Measurements from ENCODE around the gene TBC1D2B. TPM values are rescaled to one million over a fixed set of nuclear protein-coding genes. Genes with fewer than 3 reads are reported as not detected.

Gene TBC1D2B
- polyA plus RNA-seq, 1 donor from 2014 or later: 9.4 TPM

DNA sequence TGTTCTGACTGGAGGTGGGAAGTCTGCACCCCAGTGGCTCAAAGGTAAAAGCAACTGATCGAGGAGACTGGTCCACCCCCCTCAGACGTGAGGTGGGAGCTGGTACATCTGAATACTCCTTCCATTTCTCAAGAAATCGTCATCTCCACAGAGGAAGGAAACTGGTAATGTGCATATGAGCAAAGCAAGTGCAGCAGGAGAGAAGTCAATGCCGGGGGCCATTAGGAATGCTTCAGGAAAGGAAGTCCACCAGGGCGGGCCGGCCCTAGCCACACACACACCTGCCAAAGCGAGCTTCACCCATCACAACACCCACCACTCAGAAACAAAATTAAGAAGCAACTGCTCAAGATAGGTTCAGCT, 8.5 kb downstream of the TBC1D2B start:
- no peaks in the 10 kb centered on the region for H4K20me1 ChIP-seq (ENCODE audit: insufficient read depth)
- no peak overlapping the region for H2AFZ ChIP-seq (ENCODE audit: low read depth, low read length)
- H3K9me2 ChIP-seq (ENCODE audit: insufficient read depth, low read length): no peaks in the 10 kb centered on the region
- TF ChIP-seq MXI1 (conservative IDR thresholded peaks at IDR 0.05; ENCODE audit: poor library complexity, severe bottlenecking) (no peak), EZH2 (IDR thresholded peaks at IDR 0.05; ENCODE audit: borderline replicate concordance, insufficient read depth, low read length, poor library complexity, severe bottlenecking) (no peak), TAF1 (IDR thresholded peaks at IDR 0.05; ENCODE audit: low read depth) (no peak), RAD21 (conservative IDR thresholded peaks at IDR 0.05) (no peak), SMC3 (conservative IDR thresholded peaks at IDR 0.05; ENCODE audit: poor library complexity) (no peak), POLR2AphosphoS5 (IDR thresholded peaks at IDR 0.05) (no peak), EP300 (conservative IDR thresholded peaks at IDR 0.05; ENCODE audit: poor library complexity, severe bottlenecking) (no peak)
- TF ChIP-seq, protein P1, sequence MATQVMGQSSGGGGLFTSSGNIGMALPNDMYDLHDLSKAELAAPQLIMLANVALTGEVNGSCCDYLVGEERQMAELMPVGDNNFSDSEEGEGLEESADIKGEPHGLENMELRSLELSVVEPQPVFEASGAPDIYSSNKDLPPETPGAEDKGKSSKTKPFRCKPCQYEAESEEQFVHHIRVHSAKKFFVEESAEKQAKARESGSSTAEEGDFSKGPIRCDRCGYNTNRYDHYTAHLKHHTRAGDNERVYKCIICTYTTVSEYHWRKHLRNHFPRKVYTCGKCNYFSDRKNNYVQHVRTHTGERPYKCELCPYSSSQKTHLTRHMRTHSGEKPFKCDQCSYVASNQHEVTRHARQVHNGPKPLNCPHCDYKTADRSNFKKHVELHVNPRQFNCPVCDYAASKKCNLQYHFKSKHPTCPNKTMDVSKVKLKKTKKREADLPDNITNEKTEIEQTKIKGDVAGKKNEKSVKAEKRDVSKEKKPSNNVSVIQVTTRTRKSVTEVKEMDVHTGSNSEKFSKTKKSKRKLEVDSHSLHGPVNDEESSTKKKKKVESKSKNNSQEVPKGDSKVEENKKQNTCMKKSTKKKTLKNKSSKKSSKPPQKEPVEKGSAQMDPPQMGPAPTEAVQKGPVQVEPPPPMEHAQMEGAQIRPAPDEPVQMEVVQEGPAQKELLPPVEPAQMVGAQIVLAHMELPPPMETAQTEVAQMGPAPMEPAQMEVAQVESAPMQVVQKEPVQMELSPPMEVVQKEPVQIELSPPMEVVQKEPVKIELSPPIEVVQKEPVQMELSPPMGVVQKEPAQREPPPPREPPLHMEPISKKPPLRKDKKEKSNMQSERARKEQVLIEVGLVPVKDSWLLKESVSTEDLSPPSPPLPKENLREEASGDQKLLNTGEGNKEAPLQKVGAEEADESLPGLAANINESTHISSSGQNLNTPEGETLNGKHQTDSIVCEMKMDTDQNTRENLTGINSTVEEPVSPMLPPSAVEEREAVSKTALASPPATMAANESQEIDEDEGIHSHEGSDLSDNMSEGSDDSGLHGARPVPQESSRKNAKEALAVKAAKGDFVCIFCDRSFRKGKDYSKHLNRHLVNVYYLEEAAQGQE (IDR thresholded peaks at IDR 0.05; ENCODE audit: borderline replicate concordance): no peak
- TF ChIP-seq, protein P2, sequence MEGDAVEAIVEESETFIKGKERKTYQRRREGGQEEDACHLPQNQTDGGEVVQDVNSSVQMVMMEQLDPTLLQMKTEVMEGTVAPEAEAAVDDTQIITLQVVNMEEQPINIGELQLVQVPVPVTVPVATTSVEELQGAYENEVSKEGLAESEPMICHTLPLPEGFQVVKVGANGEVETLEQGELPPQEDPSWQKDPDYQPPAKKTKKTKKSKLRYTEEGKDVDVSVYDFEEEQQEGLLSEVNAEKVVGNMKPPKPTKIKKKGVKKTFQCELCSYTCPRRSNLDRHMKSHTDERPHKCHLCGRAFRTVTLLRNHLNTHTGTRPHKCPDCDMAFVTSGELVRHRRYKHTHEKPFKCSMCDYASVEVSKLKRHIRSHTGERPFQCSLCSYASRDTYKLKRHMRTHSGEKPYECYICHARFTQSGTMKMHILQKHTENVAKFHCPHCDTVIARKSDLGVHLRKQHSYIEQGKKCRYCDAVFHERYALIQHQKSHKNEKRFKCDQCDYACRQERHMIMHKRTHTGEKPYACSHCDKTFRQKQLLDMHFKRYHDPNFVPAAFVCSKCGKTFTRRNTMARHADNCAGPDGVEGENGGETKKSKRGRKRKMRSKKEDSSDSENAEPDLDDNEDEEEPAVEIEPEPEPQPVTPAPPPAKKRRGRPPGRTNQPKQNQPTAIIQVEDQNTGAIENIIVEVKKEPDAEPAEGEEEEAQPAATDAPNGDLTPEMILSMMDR (IDR thresholded peaks at IDR 0.05; ENCODE audit: poor library complexity, severe bottlenecking): no peak
- H3K27me3 ChIP-seq (ENCODE audit: insufficient read depth, low read depth, low read length): no peaks in the 10 kb centered on the region
- H3K4me3 ChIP-seq (ENCODE audit: low read length): no peak overlapping the region
- H3K9ac ChIP-seq (ENCODE audit: low read length): no peak overlapping the region
- no peaks in the 10 kb centered on the region for H3K79me2 ChIP-seq (replicated peaks; ENCODE audit: insufficient read depth, low read length)
- H3K9me3 ChIP-seq (ENCODE audit: low read length): no peaks in the 10 kb centered on the region
- H3K27ac ChIP-seq (ENCODE audit: low read length): no peak overlapping the region
- H3K36me3 ChIP-seq (ENCODE audit: insufficient read depth, low read length): no peaks in the 10 kb centered on the region
- no peaks in the 10 kb centered on the region for H3F3A ChIP-seq (ENCODE audit: insufficient read depth, low read length, poor library complexity, severe bottlenecking)
- no peak overlapping the region for H3K4me2 ChIP-seq (ENCODE audit: low read length)

DNA sequence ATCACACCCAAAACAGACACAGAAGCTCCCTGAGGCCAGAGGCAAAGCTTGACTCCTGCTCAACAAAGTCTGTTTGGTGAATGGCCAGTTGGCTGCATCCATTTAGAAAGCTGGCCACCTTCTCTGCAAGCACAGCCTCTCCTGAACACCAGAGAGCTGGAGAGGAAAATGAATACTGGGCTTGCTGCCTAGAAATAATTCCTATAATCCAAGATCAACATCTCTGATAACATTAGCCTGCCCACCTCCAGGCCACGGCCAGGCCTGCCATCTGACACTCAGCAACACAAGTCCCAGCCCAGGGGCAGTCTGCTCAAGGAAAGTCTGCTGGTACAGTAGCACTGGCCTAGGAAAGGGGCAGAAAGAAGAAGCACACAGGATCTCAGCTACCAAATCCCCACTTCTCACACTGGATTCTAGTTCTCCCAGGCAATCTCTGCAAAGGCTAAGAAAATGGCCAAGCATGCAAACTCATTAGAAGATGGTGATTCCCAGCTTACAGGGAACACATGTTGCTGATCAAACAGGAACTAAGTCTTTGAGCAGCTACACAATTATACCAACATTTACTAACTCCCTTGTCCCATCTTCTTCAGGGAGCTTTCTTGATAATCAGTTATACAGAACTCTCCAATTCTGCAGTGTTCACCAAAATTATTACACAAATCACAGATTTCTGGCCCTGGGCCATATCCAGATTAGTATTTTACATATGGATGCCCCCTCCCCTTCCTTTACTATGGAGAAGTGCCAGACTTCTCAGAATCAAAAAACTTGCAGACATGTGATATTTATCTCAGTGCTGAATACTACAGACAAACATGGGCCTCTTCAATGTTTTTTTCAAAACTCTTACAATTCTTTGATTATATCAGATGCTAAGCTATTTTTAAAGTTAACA, 9.9 kb downstream of the TBC1D2B start:
- Histone ChIP-seq H3K4me2 (ENCODE audit: low read length) (no peak overlapping the region), H3F3A (ENCODE audit: insufficient read depth, low read length, poor library complexity, severe bottlenecking) (no peaks in the 10 kb centered on the region), H2AFZ (ENCODE audit: low read depth, low read length) (no peak overlapping the region), H3K9me3 (ENCODE audit: low read length) (no peaks in the 10 kb centered on the region), H4K20me1 (ENCODE audit: insufficient read depth) (no peaks in the 10 kb centered on the region), H3K27me3 (ENCODE audit: insufficient read depth, low read depth, low read length) (no peaks in the 10 kb centered on the region), H3K4me3 (ENCODE audit: low read length) (no peak overlapping the region), H3K9me2 (ENCODE audit: insufficient read depth, low read length) (no peaks in the 10 kb centered on the region), H3K79me2 (replicated peaks; ENCODE audit: insufficient read depth, low read length) (peaks cover 8% of the 10 kb centered on the region), H3K27ac (ENCODE audit: low read length) (no peak overlapping the region), H3K9ac (ENCODE audit: low read length) (no peak overlapping the region), H3K36me3 (ENCODE audit: insufficient read depth, low read length) (no peaks in the 10 kb centered on the region)
- no peak for TF ChIP-seq MXI1 (conservative IDR thresholded peaks at IDR 0.05; ENCODE audit: poor library complexity, severe bottlenecking)

Measured in neural cell (in vitro differentiated cells).